Neural progenitor cell (in vitro differentiated cells): ENCODE data around the gene HS3ST3A1. TPM values are rescaled to one million over a fixed set of nuclear protein-coding genes. Genes with fewer than 3 reads are reported as not detected.

Experiments
- DNase-seq: peaks from one replicate; pipeline ENCODE4 v3.0.0-alpha.2; 2016; ENCODE audit warnings: low spot score
- H2AFZ ChIP-seq: fragments of 200-600 bp; sonication (generic); replicated peaks from 2 replicates; pipeline ENCODE4 v1.6.1; 2016; ENCODE audit warnings: antibody characterized with exemption
- H3F3A ChIP-seq: fragments of 200-600 bp; sonication (generic); 2 replicates; pipeline ENCODE4 v1.6.1; 2016; ENCODE audit warnings: antibody characterized with exemption, low read depth
- H3K27ac ChIP-seq: fragments of 200-600 bp; sonication (generic); 2 replicates; pipeline ENCODE4 v1.5.1; 2016; ENCODE audit warnings: mild to moderate bottlenecking
- H3K27me3 ChIP-seq: fragments of 200-600 bp; sonication (generic); 2 replicates; pipeline ENCODE4 v1.6.1; 2016; ENCODE audit warnings: mild to moderate bottlenecking, moderate library complexity
- H3K36me3 ChIP-seq: fragments of 200-600 bp; sonication (generic); 2 replicates; pipeline ENCODE4 v1.5.1; 2016
- H3K4me1 ChIP-seq: fragments of 200-600 bp; sonication (generic); 2 replicates; pipeline ENCODE4 v1.6.1; 2016; ENCODE audit warnings: mixed run types
- H3K4me2 ChIP-seq: fragments of 200-600 bp; sonication (generic); 2 replicates; pipeline ENCODE4 v1.6.1; 2016
- H3K4me3 ChIP-seq: fragments of 200-600 bp; sonication (generic); 2 replicates; pipeline ENCODE4 v1.5.1; 2016
- H3K79me2 ChIP-seq: fragments of 200-600 bp; sonication (generic); 2 replicates; pipeline ENCODE4 v1.6.1; 2016; ENCODE audit warnings: low read depth
- H3K9ac ChIP-seq: fragments of 200-600 bp; sonication (generic); 2 replicates; pipeline ENCODE4 v1.6.1; 2016
- H3K9me3 ChIP-seq: fragments of 200-600 bp; sonication (generic); 2 replicates; pipeline ENCODE4 v1.5.1; 2016; ENCODE audit warnings: low read depth
- H4K20me1 ChIP-seq: fragments of 200-600 bp; sonication (generic); 2 replicates; pipeline ENCODE4 v1.6.1; 2016; ENCODE audit warnings: low read depth
- H3K27ac Mint-ChIP-seq: 3 replicates; pipeline ENCODE4 v1.8.0; 2021; ENCODE audit warnings: mixed read lengths
- H3K27me3 Mint-ChIP-seq: 2 replicates; pipeline ENCODE4 v1.8.0; 2022; ENCODE audit warnings: low read depth, mild to moderate bottlenecking, inconsistent platforms, moderate library complexity, mixed read lengths; ENCODE audit not compliant: insufficient read depth
- H3K36me3 Mint-ChIP-seq: 3 replicates; pipeline ENCODE4 v1.8.0; 2021; ENCODE audit warnings: mixed read lengths
- H3K4me1 Mint-ChIP-seq: 3 replicates; pipeline ENCODE4 v1.8.0; 2021; ENCODE audit warnings: mixed read lengths
- H3K4me3 Mint-ChIP-seq: 3 replicates; pipeline ENCODE4 v1.8.0; 2021; ENCODE audit warnings: mild to moderate bottlenecking, moderate library complexity, mixed read lengths
- H3K9me3 Mint-ChIP-seq: 3 replicates; pipeline ENCODE4 v1.8.0; 2020; ENCODE audit warnings: mixed read lengths
- EZH2 ChIP-seq: fragments of 200-600 bp; sonication (generic); IDR thresholded peaks from 2 replicates; pipeline ENCODE4 v1.6.1; 2017; ENCODE audit warnings: antibody characterized with exemption, mild to moderate bottlenecking, moderate library complexity
- EZH2phosphoT487 ChIP-seq: fragments of 200-600 bp; sonication (generic); IDR thresholded peaks from 2 replicates; pipeline ENCODE4 v1.6.1; 2017; ENCODE audit warnings: antibody characterized with exemption
- total RNA-seq: library from RNA; depleted of rRNA; stranded (reverse); fragments of >200 nt; gene quantifications from 2 replicates; pipeline ENCODE4 v1.2.3, GENCODE V29; 2015; ENCODE audit warnings: low replicate concordance
- TF ChIP-seq, protein P1 (sequence below): fragments of 200-600 bp; sonication (generic); IDR thresholded peaks from 2 replicates; pipeline ENCODE4 v1.5.1; 2017; ENCODE audit warnings: antibody characterized with exemption, mild to moderate bottlenecking

The HS3ST3A1 gene
- total RNA-seq, 1 donor from 2014 or later: 3.0 TPM

DNA sequence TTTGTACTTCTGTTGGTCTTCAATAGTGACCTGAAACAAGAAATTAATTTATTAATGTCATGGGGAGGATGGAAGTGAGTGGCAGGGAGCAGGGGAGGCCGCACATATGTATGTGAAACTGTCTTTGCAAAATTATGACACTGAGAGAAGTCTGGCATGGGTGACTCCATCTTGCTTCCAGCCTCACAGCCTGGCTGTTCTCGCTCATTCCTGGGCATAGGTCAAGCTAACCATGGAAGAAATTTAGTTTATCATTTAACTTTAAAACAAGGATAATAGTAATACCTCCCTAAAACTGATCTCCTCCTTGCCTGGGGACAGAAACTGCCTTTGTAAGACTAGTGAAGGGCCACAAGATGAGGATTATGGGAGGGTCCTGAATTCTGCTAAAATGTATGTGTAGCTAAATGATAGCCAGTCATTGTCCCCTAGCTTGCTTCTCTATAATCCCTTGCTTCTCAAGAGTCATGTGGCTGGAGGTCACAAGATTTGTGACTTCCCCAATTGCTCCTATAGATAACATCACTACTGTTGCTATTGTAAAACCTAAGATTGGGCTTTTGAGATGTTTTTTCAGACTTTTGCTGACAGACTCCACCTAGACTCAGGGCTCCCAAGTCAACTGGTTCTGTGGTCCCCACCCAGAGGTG lies 126.0 kb downstream of the HS3ST3A1 start:
- Histone ChIP-seq H3K4me2 (no peak overlapping the region), H4K20me1 (no peaks in the 10 kb centered on the region), H3K9me3 (no peaks in the 10 kb centered on the region), H3K4me1 (no peaks in the 10 kb centered on the region), H3K4me3 (no peak overlapping the region), H3K36me3 (no peaks in the 10 kb centered on the region), H2AFZ (no peak overlapping the region), H3F3A (no peaks in the 10 kb centered on the region), H3K27me3 (no peaks in the 10 kb centered on the region), H3K9ac (no peak overlapping the region), H3K27ac (no peak overlapping the region), H3K79me2 (no peaks in the 10 kb centered on the region)
- no peak overlapping the region for H3K4me3 Mint-ChIP-seq
- no peak overlapping the region for H3K27ac Mint-ChIP-seq
- TF ChIP-seq EZH2: no peak
- TF ChIP-seq EZH2phosphoT487: no peak
- TF ChIP-seq, protein P1, sequence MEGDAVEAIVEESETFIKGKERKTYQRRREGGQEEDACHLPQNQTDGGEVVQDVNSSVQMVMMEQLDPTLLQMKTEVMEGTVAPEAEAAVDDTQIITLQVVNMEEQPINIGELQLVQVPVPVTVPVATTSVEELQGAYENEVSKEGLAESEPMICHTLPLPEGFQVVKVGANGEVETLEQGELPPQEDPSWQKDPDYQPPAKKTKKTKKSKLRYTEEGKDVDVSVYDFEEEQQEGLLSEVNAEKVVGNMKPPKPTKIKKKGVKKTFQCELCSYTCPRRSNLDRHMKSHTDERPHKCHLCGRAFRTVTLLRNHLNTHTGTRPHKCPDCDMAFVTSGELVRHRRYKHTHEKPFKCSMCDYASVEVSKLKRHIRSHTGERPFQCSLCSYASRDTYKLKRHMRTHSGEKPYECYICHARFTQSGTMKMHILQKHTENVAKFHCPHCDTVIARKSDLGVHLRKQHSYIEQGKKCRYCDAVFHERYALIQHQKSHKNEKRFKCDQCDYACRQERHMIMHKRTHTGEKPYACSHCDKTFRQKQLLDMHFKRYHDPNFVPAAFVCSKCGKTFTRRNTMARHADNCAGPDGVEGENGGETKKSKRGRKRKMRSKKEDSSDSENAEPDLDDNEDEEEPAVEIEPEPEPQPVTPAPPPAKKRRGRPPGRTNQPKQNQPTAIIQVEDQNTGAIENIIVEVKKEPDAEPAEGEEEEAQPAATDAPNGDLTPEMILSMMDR: no peak
- DNase-seq: no peak
- no peaks in the 10 kb centered on the region for H3K4me1 Mint-ChIP-seq
- no peaks in the 10 kb centered on the region for H3K36me3 Mint-ChIP-seq
- peaks cover 11% of the 10 kb centered on the region for H3K9me3 Mint-ChIP-seq
- no peaks in the 10 kb centered on the region for H3K27me3 Mint-ChIP-seq

DNA sequence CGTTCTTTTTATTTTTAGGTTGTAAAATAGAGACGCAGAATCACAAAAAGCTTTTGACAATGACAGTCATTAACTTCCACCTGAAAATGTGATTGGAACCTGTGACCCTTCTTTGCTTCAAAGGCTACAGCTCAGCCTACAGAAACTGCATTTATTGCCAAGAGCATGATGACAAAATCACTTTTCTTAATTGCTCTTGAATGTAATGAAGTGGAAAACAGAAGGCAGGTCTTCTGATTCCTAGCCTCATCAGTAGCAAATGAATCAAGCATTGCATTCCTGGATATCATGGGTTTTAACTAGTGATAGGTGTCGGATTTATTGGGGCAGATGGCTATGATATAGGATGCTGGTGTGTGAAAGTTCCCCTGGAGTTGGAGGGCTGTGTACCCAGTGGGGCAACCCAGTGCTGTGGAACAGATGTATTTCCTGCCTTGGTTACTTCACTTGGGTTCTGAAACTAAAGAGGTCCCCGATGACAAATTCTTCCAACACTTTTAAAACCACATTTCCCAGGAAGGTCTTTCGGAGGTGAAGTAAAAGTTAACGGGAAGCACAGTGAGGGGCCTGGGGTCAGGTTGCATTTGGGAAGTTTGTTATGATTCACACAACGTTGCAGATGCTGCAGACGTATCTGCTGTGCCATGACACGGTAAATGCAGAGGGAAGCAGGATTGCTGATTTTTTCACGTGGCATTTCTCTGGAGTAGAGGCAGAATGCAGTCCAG lies 127.5 kb downstream of the HS3ST3A1 start:
- Histone ChIP-seq H2AFZ (no peak overlapping the region), H4K20me1 (no peaks in the 10 kb centered on the region), H3K27me3 (no peaks in the 10 kb centered on the region), H3K9ac (no peak overlapping the region), H3K4me2 (no peak overlapping the region), H3K27ac (no peak overlapping the region), H3K4me3 (no peak overlapping the region), H3K9me3 (no peaks in the 10 kb centered on the region), H3K4me1 (no peaks in the 10 kb centered on the region), H3K79me2 (no peaks in the 10 kb centered on the region), H3F3A (peaks cover 2% of the 10 kb centered on the region), H3K36me3 (no peaks in the 10 kb centered on the region)
- Mint-ChIP-seq H3K36me3 (no peaks in the 10 kb centered on the region), H3K4me1 (peaks cover 4% of the 10 kb centered on the region), H3K27ac (no peak overlapping the region), H3K9me3 (peaks cover 4% of the 10 kb centered on the region), H3K27me3 (no peaks in the 10 kb centered on the region), H3K4me3 (no peak overlapping the region)
- no peak for DNase-seq
- TF ChIP-seq, protein P1: no peak
- TF ChIP-seq EZH2 (no peak), EZH2phosphoT487 (no peak)

DNA sequence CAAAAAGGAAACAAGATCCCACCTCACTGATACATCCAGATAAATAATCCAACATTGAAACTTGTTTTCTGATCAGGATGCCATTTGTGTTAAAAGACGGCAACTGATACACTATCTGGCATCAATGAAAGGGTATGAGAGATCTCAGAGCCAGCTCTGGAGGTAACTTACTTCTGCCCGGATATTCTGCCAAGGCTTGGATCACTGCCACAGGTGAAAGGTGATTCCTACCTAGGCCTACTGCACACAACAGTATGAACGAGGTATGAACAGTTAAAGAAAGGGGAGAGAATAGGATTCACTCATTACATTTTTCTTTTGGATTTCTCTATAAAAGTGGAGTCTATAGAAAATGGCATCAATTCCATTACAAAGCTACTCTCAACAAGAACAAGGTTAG lies 136.1 kb downstream of the HS3ST3A1 start:
- Histone ChIP-seq H3K27me3 (no peaks in the 10 kb centered on the region), H3K4me2 (no peak overlapping the region), H3F3A (peaks cover 10% of the 10 kb centered on the region), H3K79me2 (no peaks in the 10 kb centered on the region), H3K9ac (no peak overlapping the region), H2AFZ (no peak overlapping the region), H3K4me3 (no peak overlapping the region), H3K27ac (no peak overlapping the region), H3K9me3 (no peaks in the 10 kb centered on the region), H3K4me1 (no peaks in the 10 kb centered on the region), H4K20me1 (no peaks in the 10 kb centered on the region), H3K36me3 (no peaks in the 10 kb centered on the region)
- H3K4me1 Mint-ChIP-seq: peaks cover 4% of the 10 kb centered on the region
- no peak for DNase-seq
- H3K9me3 Mint-ChIP-seq: peaks cover 3% of the 10 kb centered on the region
- no peaks in the 10 kb centered on the region for H3K27me3 Mint-ChIP-seq
- TF ChIP-seq EZH2phosphoT487 (no peak), EZH2 (no peak)
- TF ChIP-seq, protein P1: no peak
- H3K27ac Mint-ChIP-seq: no peak overlapping the region
- no peaks in the 10 kb centered on the region for H3K36me3 Mint-ChIP-seq
- H3K4me3 Mint-ChIP-seq: no peak overlapping the region
